T-helper 1 cell treated with Interleukin-12 subunit alpha and Interleukin-12 subunit beta and Interleukin-4 antibody, amounts not matched to agents 30 ng/mL and 1 ng/mL, for 36 hours (primary cell): Measurements from ENCODE around the gene FIP1L1. TPM values are rescaled to one million over a fixed set of nuclear protein-coding genes. Genes with fewer than 3 reads are reported as not detected.

Experiments
- intact Hi-C: fragments of 100-400 bp; cut with micrococcal nuclease; formaldehyde crosslinking; loops from one replicate; pipeline ENCODE4 v1.15.1; 2024
- total RNA-seq: library from RNA; stranded (reverse); gene quantifications from 2 replicates; pipeline ENCODE4 v1.2.3, GENCODE V29; 2022

FIP1L1 gene
- total RNA-seq, 1 donor from 2014 or later = 83.8 TPM

DNA sequence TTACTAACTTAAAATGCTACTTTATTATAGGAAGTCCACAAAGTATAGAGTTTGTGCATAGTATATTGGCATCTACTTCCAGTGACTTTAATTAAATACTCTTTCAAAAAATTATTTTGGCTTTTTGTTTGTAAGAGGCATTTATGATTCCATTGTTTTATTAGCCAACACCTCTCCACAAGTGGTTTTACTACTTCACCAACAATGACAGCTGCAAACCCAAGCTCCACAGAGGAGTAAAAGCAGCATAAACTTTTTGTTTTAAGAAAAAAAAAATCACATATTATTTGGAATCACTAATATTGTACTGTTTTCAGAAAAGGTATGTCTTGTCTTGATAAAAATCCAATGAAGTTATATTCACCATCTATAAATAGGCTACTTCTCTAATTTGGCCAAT lies 88.5 kb downstream of the FIP1L1 start:
- intact Hi-C loops = loop anchor here (10.0 kb wide), 1 partner anchor 751 kb away; no protein-coding TSS in a partner anchor

DNA sequence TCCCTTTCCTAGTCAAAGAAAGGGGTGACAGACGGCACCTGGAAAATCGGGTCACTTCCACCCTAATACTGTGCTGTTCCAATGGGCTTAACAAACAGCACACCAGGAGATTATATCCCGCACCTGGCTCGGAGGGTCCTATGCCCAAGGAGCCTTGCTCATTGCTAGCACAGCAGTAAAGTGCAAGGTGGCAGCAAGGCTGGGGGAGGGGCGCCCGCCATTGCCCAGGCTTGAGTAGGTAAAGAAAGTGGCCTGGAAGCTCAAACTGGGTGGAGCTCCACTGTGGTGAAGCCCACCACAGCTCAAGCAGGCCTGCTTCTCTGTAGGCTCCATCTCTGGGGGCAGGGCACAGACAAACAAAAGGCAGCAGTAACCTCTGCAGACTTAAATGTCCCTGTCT lies 89.1 kb downstream of the FIP1L1 start:
- intact Hi-C loops = loop anchor here (10.0 kb wide), 1 partner anchor 752 kb away; no protein-coding TSS in a partner anchor

DNA sequence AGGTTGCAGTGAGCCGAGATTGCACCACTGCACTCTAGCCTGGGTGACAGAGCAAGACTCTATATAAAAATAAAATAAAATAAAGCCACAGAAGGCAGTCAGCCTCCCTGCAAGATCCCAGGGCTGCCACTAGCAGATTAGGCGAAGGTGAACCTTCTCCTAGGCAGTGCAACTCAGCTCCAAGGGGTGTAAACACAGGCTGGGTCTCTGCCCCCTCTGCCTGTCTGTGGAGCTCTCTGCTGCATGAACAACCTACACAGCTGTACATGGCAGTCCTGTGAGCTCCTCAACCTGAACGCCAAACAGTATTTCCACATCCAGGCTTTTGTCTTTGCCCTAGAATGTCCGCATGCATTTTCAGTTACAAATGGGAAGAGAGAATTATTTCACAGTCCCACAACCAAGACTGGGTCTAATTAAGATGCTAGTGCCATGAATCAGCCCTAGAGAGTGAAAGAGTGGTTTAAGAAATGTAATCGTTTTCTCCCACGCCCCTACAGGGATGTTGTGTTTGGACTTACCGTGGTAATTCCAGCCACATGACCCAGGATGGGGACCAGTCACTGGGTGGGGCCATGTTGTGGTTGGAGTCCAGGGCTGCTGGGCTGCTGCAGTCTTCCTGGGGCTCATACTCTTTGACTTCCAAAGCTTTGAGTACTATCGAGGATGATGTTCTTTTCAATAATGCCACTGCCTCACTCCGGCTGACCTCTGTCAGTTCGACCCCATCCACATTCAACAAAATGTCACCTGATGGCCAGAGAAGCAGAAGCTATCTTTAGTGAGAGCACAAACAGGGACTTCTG lies 99.0 kb downstream of the FIP1L1 start:
- intact Hi-C loops = no loop called here

DNA sequence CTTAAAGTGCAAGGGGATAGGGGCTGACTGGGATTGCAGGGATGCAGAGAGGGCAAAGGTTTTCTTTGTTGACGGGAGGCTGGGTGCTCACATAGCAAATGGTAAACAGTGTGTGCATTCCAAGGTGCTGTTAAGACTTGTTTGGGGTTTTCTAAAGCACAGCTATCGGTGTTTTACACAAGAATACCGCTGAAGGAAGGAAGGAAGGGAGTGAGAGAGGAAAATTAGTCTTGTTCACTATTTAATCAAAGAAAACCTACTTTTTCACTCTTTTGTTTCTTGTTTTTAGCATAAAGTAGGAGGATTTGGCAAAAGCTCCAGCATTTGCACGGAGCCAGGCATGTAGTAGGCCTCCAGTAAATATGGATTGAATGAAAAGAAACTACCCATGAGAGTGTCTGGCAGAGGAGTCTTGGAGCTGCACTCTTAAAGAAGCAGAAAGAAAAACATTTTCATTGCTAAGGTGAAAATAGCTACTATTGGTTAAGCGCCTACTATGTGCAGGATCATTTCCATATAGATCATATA lies 99.7 kb downstream of the FIP1L1 start:
- intact Hi-C loops = no loop called here

DNA sequence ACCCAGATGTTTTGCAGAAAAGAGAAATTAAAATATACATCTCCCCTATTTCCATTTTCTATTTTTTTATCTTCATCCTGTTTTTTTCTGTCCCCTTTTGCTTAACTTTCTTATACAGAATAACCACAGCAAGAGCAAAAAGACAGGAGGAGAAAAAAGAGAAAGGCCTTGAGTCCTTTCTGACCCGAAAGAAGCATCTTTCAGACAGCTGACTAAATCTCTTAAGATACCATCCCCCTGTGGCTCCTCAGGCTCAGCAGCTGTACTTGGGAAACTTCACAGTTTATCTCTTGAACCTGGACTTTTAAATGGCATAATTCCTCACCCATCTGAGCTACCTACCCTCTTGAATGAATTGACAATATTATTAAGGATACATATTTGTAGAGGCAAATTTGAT lies 100.2 kb downstream of the FIP1L1 start:
- intact Hi-C loops = no loop called here

DNA sequence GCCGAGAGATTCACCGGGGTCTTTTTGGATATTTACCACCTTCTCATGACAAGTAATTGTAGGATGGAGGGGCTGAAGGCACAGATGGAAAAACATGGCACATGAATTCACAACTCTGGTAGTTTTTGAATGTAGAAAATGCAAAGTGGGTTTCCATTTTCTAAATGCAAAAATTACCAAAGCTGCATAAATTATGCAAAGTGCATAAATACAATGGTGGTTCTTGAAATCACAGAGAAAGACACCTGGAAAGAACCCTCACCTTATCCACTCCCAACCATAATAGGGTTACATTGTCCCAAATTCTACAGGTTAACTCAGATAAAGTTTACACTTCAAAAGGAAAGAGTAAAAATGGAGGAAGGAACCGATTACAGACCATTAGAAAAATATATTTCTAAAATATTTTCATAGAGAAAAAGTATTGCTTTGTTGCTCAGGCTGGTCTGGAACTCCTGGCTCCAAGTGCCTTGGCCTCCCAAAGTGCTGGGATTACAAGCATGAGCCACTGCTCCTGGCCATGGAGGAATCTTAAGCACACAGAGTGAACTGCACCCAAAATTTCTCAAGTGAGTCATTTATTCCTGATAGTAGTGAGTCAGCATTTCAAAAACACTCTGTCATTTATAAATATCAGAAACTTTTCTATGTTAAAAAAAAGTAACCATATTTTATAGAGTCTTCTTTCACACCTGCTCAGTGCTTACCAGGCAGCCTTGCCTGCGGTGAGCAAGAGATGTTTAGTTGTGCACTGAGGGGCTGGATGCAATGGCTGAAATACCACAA lies 101.4 kb downstream of the FIP1L1 start:
- intact Hi-C loops = no loop called here

DNA sequence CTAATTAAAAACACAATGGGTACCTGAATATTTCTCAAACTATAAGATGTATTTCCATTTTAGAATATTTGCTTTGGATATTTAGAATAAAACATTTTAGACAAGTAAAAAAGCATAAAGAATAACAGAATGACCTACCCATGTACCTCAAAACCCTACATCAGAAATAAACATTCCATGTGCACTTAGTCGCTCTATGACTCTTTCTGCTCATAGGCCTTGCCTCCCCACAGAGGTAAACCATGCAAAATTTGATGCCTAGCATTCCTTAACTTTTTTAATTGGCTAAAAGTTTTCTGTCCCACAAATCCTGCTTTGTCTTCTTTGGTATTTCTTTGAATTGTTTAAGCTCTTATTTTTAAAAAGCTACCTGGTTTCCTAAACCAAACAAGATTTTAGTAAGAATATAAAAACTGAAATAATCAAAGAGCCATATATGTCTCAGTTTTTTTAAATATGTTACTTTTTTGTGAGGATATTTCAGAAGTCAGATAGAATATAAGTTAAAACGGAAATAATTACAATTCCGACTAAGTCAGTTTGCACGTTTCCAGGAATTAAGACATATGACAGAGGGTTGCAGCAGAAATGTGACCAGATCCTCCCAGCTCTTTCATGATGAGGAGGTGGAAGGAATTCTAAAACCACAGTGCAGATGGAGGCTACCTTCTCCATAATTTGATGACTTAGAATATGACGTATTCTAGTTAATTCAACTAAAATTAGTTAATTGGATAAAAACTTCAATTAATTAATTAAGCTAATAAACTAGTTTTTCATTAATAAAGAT lies 102.5 kb downstream of the FIP1L1 start:
- intact Hi-C loops = no loop called here

DNA sequence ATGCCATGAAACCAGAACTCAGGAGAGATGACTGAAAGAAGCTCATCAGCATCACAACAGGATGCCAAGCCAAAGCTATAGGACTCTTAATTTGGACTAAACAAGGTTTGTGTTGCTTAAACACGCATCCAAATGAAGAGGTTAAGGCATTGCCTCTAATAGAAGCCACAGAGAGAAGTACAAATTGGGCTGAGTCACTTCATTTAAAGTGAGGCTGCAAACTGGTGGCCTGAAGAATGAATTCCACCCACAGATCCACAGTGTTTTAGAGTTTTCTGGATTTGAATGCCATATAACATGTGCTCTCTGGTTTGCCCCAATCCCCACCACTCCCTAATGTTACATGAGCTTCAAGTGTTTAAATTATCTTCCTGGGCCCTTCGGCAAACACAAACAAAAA lies 103.5 kb downstream of the FIP1L1 start:
- intact Hi-C loops = no loop called here

DNA sequence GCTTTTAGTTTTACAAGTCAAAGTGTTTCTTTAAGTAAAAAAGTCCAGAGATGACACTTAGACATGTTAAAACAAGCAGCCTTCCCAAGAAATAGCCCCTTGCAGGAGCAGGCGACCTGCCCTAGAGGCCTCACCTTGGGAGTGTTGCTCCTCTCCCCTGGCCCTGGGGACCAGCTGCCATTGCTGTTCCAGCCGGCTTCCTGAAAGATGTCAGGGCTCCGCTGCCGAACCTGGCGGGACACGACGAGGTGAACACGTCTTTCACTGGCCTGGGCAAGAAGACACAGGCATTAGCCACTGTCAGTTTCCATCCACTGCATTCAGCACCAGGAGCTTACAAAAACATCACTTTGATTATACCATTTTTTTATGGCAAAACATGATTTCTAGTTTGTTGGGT lies 104.1 kb downstream of the FIP1L1 start:
- intact Hi-C loops = no loop called here

DNA sequence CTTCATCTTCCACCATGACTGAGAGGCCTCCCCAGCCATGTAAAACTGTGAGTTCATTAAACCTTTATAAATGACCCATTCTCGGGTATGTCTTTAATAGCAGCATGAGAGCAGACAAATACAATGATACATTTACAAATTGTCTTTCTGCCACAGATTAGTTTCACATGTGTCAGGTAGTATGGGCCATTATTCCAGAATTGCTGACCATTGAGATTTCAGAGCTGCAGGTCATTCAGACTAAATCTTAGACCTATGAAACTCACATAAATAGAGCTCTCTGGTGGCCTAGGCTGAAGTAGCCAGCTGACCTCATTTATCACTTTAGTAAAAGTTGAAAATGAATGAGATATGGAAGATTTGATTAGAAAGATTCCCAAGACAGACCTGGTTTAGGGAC lies 105.8 kb downstream of the FIP1L1 start:
- intact Hi-C loops = no loop called here

DNA sequence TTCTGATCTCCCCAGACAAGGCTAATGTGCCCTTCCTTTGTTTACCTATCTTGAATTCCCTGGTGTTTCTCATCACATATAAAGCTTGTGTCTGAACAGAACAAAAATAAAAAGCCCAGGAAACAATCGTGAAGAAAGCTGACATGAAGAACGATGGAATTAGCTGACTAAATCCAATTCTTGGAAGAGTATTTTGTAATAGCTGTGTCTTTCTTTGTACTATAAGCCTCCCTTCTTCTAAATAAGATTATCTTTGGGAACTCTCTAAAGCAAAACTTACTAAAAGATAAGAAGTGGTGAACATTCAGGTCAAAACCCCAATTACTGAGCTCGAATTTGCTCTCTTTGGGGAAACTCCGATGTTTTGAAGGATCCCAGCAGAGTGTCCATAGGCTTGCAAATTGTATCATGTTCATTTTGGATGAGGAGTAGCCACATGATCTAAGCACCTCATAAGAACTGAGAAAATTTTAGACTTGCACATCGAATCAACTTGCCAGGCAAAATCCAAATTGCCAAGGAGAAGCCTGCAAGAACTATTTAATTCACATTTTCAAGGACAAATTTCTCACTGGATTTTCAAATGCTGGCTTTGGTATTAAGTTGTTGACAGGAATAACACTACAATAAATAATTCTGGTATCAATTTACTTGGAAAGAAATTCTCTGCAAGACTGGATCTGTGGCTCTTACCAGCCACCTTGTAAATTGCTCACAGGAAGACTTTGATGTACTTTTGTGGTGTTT lies 107.6 kb downstream of the FIP1L1 start:
- intact Hi-C loops = no loop called here

DNA sequence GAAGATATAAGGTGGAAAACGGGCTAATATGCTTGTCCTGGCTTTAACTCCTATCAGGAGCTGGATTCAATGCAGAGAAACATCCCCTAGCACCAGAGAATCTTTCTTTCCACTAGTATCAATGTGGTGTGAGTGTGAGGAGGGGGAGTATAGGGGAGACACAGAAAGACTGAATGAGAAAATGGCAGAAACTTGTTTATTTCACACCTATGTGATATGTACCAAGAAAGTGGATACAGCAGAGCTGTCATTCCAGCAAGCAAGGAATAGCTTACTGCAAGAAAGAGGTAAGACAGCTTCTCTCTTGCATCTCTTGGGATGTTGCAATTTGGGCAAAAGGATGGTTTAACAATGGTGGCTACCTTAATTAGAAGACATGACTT lies 108.2 kb downstream of the FIP1L1 start:
- intact Hi-C loops = no loop called here

DNA sequence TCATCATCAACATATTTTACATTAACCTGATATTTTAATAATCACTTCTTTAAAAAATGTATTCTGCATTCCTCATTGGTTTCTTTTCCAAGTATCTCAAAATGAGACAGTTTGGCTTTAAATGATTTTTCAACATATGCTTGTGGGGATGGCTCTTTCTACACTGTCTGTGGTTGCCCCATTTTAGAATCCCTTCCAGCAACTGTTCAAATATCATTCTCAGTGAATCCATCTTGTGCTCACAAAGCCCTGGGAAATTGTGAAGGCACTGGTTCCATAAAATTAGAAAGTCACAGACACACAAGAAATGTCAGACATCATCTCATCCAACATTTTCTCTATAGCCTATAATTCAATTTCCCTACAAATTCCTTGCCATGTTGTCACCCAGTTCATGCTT lies 110.3 kb downstream of the FIP1L1 start:
- intact Hi-C loops = no loop called here

DNA sequence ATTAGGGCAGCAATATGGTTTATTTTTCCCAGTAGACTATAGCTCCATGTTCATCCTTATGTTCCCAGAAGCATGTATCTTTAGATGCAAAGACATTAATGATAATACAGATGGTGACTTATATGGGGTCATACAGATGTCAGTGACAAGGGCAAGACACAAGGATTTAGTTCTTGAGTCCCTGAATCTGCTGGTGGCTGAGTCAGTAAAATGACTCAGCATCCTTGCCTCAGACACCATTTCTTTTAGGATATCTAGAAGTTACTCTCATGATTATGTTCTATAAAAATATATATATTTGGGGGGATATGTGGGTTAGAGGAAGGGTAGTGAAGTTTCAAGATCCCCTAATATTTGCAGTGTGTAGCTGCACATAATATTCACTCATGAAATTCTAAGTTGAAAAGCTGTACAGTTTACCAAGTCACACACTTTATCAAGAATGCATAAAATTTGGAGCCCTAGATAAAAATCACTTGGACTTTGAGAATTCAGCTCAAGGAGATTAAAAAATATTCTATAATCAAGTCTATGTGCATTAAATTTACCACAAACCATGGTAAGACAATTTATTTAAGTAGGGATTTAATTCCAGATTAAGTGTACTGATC lies 111.9 kb downstream of the FIP1L1 start:
- intact Hi-C loops = no loop called here

DNA sequence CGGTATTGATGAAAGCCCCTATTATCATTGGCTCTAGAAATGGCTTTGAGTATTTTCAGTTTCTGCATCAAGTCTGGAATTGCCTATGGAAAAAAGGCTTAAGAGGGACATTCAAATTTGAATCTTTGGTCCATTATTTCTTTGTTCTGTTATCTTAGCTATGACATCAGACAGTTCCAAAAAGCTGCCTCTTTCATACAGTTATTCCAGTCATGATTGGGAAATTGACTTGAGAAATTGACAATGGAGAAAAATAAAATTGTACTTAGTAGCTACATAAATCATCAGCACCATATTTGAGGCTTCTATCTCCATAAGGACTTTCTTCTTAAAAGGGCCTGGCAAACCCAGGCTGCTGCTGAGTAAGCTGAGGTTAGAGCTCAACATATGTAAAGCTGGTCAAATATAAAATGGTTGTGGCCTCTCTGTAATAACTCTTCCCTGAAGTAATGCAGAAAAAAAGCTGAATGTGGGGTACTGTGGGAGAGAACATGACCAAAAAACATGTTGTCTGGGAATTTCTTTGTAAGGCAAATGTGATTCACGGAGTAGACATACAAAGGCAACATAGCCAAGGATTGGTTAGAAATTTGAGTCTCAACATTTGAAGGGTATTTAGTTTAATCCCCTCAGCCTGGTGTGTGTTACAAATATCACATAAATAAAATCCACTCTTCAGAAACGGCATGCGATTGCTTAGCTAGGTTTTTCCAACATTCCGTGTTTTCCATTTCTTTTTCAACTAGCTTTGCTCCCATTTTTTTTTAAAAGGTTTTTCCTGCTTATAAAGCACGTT lies 112.9 kb downstream of the FIP1L1 start:
- intact Hi-C loops = no loop called here

DNA sequence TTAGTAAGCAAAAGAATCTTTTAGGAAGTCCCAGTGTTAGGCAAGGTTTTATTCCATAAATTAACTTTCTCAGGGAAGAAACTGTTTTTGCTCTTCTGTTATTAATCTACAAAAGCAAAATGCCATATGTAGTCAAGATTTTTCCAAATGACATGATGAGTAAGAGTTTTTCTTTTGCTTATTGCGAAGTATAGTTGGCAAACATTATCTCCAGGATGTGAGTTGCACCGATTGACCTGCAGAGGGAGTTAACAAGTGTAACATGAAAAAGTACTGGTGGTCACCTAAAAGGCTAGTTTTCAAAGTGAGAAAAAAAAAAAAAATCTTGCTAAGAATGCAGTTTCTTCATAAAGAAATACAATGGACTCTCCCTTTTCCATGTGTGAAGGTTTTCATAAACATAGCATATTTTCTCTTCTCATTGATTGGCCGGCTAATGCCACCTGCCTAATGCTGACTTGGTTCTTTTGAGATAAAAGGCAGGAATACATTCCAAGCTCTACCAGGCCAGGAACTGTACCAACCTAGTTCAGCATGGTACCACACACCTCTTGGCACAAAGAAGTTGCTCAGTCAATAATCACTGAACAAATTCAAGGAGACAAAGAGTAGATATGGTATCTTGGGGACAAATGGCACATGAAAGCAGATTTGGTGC lies 113.7 kb downstream of the FIP1L1 start:
- intact Hi-C loops = loop anchor here (1.0 kb wide), 1 partner anchor 742 kb away; no protein-coding TSS in a partner anchor

DNA sequence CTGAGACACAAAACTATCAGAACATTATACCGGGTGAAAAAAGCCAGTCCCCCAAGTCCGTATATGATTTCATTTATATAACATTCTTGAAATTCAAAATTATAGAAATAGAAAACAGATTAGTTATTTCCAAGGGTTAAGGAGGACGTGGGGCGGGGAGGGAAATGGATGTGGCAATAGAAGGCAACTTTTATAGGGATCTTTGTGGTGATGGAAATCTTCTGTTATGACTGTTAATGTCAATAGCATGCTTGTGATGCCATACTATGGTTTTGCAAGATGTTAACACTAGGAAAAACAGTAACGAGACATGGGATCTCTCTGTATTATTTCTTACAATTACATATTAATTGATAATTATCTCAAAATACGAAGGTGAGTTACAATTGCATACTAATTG lies 117.4 kb downstream of the FIP1L1 start:
- intact Hi-C loops = no loop called here

DNA sequence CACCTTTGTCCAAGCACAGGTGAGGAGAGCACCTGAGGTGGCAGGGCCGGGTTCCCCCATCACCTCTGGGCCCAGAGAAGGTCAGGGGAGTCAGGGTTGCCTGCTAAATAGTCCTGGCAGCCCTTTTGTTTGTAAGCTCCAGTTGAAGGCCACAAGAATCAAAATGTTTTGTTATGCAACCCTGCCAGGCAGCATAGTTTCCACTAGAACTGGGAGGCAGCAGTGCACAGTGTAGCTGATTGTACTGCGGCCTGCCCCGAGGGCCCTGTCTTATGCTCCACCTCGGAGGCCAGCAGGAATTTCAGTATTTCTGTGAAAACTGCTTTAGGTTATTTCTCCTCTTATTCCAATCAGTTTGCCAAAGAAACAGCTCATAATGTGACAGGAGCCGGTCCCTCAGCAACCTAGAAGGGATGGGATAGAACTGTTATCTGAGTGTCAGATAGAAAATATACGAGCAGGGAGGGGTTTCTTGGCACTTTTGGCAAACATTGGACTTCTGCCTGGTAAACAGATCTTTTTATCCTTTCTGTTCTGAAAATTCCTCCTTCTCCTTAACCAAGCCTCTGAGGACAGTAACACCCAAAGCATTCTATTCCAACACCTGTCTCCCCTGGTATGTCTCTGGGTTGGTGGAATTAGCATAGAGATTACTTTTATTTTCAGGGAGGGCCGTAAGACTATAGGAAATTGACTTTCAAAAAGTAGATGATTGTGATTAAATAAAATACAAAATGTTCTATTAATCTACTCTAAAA lies 120.2 kb downstream of the FIP1L1 start:
- intact Hi-C loops = no loop called here
